Measurements from ENCODE around the gene AQR.
"Not testable (repeated sequence)": the region's sequence is repeated elsewhere in the genome, so short reads cannot be mapped to it uniquely, and the experiment has no call there.

The AQR gene

DNA sequence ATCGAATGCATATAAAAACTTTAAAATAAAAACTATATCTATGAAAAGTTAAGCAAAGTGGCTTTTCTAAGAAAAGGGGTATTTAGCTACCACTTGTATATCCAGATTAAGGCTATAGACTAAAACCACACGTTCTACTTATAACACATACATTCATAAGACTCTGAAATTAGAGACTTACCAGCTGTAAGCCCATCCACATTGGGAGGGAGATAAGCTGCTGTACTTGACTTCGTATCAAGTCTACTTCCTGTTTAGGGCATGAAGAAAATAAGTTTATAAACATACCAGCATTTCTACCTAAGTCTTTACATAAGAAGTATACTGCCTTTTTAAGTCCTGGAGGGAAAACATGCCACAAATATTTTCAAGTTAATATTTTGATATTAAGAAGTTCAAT lies 27.7 kb downstream of the AQR start:
- no peaks in the 10 kb centered on the region for H3K27me3 ChIP-seq (replicated peaks; ENCODE audit: control insufficient read depth, insufficient read depth, low read length)
- H3K36me3 ChIP-seq (ENCODE audit: control insufficient read depth, insufficient read depth, low read length), result peaks cover 2% of the 10 kb centered on the region
- no peak for DNase-seq (ENCODE audit: extremely low read depth, insufficient read length)
- H3K4me3 ChIP-seq (replicated peaks; ENCODE audit: low read depth, low read length), result no peak overlapping the region
- TF ChIP-seq, protein P1, sequence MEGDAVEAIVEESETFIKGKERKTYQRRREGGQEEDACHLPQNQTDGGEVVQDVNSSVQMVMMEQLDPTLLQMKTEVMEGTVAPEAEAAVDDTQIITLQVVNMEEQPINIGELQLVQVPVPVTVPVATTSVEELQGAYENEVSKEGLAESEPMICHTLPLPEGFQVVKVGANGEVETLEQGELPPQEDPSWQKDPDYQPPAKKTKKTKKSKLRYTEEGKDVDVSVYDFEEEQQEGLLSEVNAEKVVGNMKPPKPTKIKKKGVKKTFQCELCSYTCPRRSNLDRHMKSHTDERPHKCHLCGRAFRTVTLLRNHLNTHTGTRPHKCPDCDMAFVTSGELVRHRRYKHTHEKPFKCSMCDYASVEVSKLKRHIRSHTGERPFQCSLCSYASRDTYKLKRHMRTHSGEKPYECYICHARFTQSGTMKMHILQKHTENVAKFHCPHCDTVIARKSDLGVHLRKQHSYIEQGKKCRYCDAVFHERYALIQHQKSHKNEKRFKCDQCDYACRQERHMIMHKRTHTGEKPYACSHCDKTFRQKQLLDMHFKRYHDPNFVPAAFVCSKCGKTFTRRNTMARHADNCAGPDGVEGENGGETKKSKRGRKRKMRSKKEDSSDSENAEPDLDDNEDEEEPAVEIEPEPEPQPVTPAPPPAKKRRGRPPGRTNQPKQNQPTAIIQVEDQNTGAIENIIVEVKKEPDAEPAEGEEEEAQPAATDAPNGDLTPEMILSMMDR (IDR thresholded peaks at IDR 0.05; ENCODE audit: insufficient read depth, low read length, poor library complexity, severe bottlenecking), result no peak

DNA sequence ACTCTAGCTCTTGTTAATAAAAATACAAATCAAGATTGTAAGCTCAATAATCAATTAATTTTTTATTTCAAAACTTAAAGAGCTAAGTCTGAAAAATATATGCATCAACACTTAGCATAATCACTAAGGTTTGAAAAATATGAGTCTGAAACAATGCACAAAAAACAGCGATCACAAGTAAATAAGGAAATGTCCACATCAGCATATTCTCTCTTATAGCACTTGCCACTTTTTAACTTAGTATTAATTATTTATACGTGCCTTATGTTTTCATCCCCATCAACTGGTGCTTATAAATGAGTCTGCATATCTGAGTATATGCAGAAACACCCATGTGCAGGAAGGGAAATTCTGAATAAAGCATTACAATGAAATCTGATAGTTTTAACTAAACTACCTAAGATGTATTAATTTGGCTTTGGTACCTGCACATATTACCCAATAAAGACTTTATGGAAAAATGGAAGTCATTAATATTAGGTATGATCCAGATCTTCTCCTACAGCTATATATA lies 28.3 kb downstream of the AQR start:
- DNase-seq (ENCODE audit: extremely low read depth, insufficient read length), result no peak
- Histone ChIP-seq H3K27me3 (replicated peaks; ENCODE audit: control insufficient read depth, insufficient read depth, low read length) (no peaks in the 10 kb centered on the region), H3K36me3 (ENCODE audit: control insufficient read depth, insufficient read depth, low read length) (peaks cover 2% of the 10 kb centered on the region), H3K4me3 (replicated peaks; ENCODE audit: low read depth, low read length) (no peak overlapping the region)
- TF ChIP-seq, protein P1 (IDR thresholded peaks at IDR 0.05; ENCODE audit: insufficient read depth, low read length, poor library complexity, severe bottlenecking), result no peak

DNA sequence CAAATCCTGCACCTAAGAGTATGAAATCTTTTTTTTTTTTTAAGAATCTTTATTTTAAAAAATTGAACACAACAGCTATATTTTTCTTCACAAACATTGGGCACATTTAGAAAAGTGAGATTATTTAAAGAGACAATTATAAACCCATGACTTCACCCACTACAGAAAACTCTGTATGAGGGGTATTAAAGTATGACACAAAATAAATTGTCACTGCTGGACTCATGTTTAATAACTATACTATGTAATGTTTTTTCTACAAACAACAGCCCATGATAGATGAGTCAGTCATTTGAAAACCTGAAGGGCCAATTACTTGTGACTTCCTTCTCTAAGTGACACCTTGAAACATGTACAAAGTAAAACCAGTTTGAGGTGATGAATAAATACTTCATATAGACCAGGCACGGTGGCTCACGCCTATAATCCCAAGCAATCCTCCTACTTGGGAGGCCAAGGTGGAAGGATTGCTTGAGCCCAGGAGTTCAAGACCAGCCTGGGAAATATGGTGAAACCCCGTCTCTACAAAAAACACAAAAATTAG lies 36.0 kb downstream of the AQR start:
- H3K4me3 ChIP-seq (replicated peaks; ENCODE audit: low read depth, low read length), result no peak overlapping the region
- peaks cover 3% of the 10 kb centered on the region for H3K36me3 ChIP-seq (ENCODE audit: control insufficient read depth, insufficient read depth, low read length)
- H3K27me3 ChIP-seq (replicated peaks; ENCODE audit: control insufficient read depth, insufficient read depth, low read length), result no peaks in the 10 kb centered on the region
- no peak for DNase-seq (ENCODE audit: extremely low read depth, insufficient read length)
- TF ChIP-seq, protein P1 (IDR thresholded peaks at IDR 0.05; ENCODE audit: insufficient read depth, low read length, poor library complexity, severe bottlenecking), result no peak

DNA sequence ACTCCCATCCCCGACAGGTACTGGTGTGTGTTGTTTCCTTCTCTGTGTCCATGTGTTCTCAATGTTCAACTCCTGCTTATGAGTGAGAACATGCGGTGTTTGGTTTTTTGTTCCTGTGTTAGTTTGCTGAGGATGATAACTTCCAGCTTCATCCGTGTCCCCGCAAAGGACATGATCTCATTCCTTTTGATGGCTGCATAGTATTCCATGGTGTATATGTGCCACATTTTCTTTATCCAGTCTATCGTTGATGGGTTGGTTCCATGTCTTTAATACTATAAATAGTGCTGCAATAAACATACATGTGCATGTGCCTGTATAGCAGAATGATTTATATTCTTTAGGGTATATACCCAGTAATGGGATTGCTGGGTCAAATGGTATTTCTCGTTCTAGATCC lies 41.2 kb downstream of the AQR start:
- not testable (repeated sequence) for H3K36me3 ChIP-seq (ENCODE audit: control insufficient read depth, insufficient read depth, low read length); H3K4me3 ChIP-seq (replicated peaks; ENCODE audit: low read depth, low read length); DNase-seq (ENCODE audit: extremely low read depth, insufficient read length)

DNA sequence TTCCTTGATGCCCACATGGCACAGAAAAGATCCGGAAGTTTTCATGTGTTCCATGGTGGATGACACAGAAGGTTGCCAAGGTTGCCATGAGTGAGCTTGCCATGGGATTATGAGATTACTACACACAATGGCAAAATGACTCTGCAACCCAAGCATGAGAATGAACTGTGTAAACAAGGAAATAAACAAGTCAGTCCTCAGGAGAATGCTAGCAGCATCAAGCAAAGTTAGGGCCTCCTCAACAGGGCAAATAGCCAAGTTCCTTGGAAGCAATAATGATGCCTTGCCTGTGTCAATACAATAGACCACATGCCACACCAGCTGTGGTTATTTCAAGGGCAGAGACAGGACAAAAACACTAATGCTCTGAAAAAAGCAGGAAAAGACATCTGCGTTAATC lies 41.8 kb downstream of the AQR start:
- TF ChIP-seq, protein P1 (IDR thresholded peaks at IDR 0.05; ENCODE audit: insufficient read depth, low read length, poor library complexity, severe bottlenecking), result no peak
- H3K27me3 ChIP-seq (replicated peaks; ENCODE audit: control insufficient read depth, insufficient read depth, low read length), result no peaks in the 10 kb centered on the region
- no peak overlapping the region for H3K4me3 ChIP-seq (replicated peaks; ENCODE audit: low read depth, low read length)
- H3K36me3 ChIP-seq (ENCODE audit: control insufficient read depth, insufficient read depth, low read length), result peaks cover 7% of the 10 kb centered on the region
- no peak for DNase-seq (ENCODE audit: extremely low read depth, insufficient read length)

More for the DNA sequence above, 41.2 kb downstream of the AQR start:
- not testable (repeated sequence) for H3K27me3 ChIP-seq (replicated peaks; ENCODE audit: control insufficient read depth, insufficient read depth, low read length)

DNA sequence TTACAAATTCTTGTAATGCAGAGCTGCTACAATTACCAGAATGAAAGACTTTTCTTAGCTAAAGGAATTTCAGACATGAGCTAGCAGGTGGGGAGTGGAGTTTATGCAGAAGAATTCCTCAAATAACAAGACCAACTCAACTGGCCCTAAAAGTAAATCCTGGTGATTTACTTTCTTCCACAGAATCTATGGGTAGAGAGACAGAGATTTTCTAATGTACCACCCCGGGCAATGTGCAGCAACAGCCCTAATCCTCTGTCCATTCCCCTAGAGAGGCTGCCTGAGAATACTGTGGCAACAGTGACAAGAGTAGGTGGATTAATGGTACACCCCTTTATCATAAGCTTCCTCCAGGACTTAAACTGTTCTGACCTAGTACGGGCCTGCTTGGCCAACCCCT lies 55.2 kb downstream of the AQR start:
- no peak for DNase-seq (ENCODE audit: extremely low read depth, insufficient read length)
- TF ChIP-seq, protein P1 (IDR thresholded peaks at IDR 0.05; ENCODE audit: insufficient read depth, low read length, poor library complexity, severe bottlenecking), result no peak
- H3K36me3 ChIP-seq (ENCODE audit: control insufficient read depth, insufficient read depth, low read length), result peaks cover 6% of the 10 kb centered on the region
- no peak overlapping the region for H3K4me3 ChIP-seq (replicated peaks; ENCODE audit: low read depth, low read length)
- no peaks in the 10 kb centered on the region for H3K27me3 ChIP-seq (replicated peaks; ENCODE audit: control insufficient read depth, insufficient read depth, low read length)
